ENCODE results near the gene GRIK4.
"Not testable (repeated sequence)": the region's sequence is repeated elsewhere in the genome, so short reads cannot be mapped to it uniquely, and the experiment has no call there.

GRIK4 gene

DNA sequence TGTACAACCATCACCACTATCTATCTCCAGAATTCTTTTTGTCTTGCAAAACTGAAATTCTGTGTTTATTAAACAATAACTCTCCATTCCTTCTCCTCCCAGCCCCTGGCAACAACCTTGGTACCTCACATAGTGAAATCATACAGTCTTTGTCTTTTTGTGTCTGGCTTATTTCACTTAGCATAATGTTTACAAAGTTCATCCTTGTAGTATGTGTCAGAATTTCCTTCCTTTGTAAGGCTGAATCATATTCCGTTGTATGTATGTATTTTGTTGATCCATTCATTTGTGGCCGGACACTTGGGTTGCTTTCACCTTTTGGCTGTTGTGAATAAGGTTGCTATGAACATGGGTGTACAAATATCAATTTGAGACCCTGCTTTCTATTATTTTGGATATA is 268.7 kb downstream of the GRIK4 start:
- DNase-seq (ENCODE audit: low spot score), result no peak

DNA sequence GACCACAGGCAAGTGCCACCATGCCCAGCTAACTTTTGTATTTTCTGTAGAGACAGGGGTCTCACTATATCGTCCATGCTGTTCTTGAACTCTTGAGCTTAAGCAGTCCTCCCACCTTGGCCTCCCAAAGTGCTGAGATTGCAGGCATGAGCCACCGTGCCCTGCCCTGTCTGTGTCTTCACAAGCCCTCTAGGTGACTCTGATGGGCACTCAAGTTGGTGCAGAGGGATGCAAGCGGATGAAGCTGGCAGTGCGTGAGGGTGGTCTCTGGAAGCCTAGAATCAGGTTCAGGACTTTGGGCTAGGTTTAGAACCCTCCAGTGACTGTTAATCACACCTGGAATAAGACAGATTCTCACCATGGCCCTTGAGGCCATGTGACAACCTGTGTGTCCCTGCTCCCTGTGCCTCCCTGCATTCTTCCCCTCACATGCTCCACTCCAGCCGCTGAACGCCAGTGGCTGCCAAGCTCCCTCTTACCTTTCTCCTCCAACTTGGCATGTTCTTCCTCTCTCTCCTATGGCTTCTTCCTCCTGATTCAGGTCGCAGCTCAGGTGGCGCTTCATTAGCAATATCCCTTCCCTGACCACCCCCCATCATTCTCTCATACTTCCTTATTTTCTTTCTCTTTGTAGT is 270.1 kb downstream of the GRIK4 start:
- DNase-seq (ENCODE audit: low spot score), result no peak

DNA sequence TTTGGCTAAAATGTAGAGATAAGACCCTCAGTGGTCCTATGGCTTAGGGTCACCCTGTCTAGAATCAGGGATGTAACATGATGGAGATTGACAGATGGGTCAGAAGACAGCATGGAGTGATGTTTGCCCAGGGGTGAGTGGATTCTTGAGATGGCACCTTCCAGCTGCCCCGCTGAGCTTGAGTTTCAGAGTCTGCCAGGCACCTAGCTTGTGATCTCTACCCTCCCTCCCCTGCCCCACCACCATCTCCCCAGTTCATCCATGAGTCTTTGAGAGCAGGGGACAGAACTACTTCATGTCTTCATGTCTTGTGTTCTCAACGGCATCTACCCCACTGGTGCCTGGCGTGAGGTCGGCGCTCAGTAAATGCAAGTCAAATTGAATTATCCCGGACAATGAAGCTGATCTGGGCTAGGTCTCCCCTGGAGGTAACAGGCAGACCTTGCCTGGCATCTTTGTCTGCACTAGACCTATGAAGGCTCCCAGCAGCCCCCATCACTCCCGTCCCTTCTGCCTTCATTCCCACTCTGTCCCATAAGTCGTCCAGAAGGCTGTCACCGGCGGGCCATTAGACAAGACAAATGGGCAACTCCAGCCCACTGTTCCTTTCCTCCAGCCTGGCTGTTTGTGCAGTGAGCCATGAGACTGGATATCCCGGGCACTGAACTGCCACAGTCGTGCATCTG is 273.2 kb downstream of the GRIK4 start:
- no peak for DNase-seq (ENCODE audit: low spot score)

DNA sequence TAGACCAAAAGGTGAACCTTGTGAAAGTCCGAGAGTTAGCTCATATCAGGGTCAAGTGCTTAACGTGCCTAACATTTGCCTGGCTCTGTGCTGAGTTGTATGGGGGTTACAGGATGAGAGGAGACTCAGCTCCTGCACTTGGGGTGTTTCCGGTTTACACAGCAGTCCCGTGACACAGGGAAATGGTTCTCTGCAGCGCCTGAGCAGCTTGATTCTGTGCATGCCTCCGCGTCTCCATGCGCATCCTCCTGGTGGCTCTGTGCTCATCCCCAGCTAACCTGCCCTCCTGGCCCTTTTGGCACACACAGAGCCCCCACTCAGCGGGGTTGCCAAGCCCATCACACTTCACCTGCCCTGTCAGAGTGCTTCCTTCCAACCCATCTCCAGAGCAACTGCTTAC is 274.0 kb downstream of the GRIK4 start:
- DNase-seq (ENCODE audit: low spot score), result no peak

DNA sequence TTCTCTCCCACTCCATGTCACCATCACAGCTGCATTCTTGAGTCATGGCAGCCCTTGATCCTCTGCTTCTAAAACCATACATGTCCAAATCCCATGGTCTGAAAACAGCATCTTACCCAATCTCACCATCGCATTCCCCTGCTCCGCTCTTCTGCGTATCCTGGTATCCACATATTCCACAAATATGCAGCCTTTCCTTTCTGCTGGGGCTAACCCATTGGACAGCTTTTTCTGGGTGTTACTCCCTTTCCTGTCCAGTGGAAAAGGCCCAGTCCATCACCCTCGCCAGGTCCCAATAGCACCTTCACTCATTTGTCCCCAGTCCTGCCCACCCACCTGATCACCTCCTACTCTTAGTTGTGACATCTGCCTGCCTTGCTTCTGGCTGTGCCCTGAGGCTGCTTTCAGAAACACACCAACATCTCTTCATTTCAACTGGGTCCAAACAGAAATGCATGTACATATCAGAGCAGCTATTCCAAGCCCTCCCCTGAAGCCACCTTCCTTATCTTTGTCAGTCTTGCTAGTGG is 274.7 kb downstream of the GRIK4 start:
- DNase-seq (ENCODE audit: low spot score), result no peak

- DNase-seq (ENCODE audit: low spot score), result not testable (repeated sequence)
Observed at GRCh38 chr11:120787224-120787623, 275.7 kb downstream of the GRIK4 start.

DNA sequence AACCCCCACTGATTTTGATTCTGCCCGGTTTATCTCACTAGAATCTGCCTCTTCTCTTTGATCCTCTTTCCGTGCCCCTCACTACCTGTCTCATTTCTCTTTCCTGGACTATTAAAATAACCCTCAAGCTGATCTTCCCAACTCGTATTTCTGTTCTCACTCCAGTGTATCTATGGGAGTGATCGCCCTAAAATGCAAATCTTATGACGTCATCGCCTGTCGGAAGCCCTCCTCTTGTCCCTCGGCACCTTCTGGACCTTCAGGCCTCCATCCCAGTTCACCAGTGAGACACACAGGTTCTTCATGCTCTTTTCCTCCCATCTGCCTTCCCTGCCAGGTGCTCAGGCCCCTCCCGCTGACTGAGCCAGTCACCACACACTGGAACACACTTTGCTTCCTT is 277.8 kb downstream of the GRIK4 start:
- DNase-seq (ENCODE audit: low spot score), result no peak

GRCh38 chr11:120792306-120792705 is 280.8 kb downstream of the GRIK4 start:
- no peak for DNase-seq (ENCODE audit: low spot score)

DNA sequence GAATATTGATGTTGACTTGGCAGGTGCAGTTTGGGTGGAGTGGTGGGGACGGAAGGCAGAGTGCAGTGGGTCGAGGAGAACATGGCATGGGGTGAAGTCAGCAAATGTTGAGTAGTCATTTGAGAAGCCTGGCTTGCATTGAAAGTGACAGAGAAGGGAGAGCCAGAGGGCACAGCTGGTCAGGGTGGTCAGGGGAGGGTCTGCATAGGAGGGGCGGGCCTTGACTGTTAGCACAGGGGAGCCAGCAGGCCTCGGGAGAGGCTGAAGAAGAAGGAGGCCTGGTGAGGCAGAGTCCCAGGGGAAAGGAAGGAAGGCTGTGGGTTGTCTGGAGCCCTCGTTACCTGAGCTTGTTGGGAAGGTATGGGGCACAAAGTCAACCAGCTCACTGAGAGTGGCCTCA is 281.6 kb downstream of the GRIK4 start:
- DNase-seq (ENCODE audit: low spot score), result no peak

- no peak for DNase-seq (ENCODE audit: low spot score)
Observed at GRCh38 chr11:120793806-120794479, 282.4 kb downstream of the GRIK4 start.

- no peak for DNase-seq (ENCODE audit: low spot score)
Observed at GRCh38 chr11:120794748-120795147, 283.2 kb downstream of the GRIK4 start.

DNA sequence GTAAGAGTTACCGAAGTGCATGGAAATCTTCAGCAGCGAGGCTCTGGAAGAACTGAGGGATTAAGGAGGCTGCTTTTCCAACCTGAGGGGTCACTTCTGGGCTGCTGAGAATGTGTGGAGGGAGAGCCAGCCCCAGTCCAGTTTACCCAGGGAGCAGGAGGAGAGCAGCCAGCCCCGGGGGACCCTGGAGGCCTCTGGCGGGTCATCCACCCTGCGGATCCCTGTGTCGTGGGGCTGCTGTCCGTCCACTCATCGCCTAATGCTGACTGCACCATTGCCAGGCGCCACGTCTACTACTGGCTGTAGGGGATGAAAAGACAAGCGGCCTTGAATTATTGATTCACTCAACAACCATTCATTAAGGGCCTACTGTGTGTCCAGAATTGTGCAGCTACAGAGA is 283.6 kb downstream of the GRIK4 start:
- DNase-seq (ENCODE audit: low spot score), result no peak

DNA sequence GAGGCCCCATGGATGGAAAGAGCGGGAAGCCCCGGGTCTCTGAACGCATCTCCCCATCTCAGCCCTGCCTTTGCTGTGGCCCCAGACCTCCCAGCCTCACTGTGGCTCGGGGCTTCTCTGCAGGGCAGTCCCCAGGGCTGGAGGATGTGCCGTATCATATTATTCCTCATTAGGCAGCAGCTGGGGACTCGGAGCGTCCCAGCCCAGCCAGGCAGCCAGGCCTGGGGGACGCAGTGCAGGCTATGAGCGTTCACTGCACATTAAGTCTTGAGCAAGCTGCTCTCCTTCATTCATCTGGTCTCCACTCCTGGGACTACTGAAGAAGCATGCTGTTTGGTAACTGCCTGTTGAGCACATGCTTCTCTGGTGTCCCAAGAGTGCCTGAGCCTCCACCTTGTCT is 285.6 kb downstream of the GRIK4 start:
- DNase-seq (ENCODE audit: low spot score), result no peak

DNA sequence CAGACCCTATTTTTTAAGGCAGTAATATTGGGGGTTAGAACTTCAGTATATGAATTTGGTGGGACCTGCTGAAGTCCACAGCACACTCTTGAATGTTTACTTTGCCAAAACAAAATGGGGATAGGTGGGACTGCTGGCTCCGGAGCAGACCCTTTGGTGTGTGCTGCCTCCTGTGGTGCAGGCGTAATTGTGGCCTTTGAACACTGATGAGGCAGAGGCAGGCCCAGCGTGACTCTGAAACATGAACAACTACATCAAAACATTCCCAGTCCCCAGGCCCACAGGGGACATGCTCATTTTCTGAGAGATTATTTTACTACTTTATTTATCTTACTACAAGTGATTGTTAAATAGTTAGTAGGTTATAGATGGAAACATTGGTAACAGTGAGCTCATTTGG is 287.3 kb downstream of the GRIK4 start:
- no peak for DNase-seq (ENCODE audit: low spot score)

GRCh38 chr11:120800206-120800605 is 288.7 kb downstream of the GRIK4 start:
- no peak for DNase-seq (ENCODE audit: low spot score)

DNA sequence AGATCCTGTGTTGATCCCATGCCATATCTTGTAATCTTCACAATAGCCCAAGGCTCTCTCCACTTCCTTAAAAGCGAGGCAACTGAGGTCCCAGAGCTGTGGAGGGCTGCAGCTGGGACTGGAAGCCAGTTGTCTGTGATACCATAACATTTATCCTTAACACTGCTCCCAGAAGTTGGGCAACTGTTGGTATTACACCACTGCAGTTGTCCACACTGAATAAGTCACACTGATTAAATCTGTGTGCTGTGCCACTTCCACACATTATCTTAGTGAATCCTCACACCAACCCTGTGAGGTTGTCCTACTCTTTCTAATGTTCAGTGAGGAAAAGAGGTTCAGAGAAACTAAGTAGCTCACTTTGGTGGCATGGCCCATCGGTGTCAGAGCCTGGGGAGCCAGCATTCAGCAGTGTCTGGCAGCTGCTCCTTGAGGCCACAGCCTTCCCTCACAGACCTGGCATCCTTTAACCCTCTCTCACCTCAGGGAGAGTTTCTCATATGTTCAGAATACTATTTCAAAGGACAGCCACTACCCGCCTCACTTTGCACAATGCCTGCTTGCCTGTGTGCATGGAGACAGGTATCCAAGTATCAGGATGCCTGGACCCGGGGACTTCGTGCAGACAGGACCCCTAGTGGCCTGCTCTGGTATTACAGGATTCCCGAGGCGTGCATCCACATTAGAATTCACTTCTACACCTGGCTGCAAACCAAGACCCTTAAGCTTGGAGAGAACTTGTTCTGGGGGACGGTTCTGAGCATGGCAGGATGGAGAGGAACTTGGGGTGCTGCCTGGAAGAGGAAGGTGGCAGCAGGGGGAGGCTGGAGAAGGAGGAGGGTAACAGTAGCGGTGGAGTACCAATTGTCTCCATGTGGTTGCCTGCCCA is 290.5 kb downstream of the GRIK4 start:
- DNase-seq (ENCODE audit: low spot score), result peak; percentile 79

DNA sequence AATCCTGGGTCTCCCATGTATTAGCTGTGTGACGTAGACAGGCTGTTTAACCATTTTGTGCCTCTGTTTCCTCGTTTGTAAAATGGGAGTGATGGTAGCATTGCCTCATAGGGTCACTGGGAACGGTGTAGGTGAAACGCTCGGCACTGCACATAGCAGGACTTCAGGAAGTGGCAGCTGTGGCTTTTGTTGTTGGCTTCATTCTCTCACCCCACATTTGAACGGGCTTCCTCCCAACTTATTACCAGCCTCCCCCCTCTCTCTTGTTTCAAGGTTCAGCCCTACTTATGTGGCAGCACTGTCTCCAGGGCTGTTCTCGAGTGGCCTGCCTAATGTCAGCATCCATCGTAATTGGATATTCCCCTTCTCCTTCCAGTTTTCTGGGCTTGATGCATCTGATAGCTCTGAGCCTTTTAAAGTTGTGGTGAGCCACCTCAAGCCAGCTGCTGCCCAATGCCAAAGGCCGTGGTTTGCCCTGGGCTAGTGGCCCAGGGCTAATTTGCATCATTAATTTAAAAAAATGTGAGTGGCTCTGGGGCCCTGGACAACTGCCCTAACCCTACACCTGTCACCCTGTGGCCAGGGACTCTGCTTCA is 294.5 kb downstream of the GRIK4 start:
- DNase-seq (ENCODE audit: low spot score), result no peak

- DNase-seq (ENCODE audit: low spot score), result peak; percentile 83
Observed at GRCh38 chr11:120807414-120808150, 296.0 kb downstream of the GRIK4 start.

GRCh38 chr11:120808616-120809050 is 297.1 kb downstream of the GRIK4 start:
- no peak for DNase-seq (ENCODE audit: low spot score)

DNA sequence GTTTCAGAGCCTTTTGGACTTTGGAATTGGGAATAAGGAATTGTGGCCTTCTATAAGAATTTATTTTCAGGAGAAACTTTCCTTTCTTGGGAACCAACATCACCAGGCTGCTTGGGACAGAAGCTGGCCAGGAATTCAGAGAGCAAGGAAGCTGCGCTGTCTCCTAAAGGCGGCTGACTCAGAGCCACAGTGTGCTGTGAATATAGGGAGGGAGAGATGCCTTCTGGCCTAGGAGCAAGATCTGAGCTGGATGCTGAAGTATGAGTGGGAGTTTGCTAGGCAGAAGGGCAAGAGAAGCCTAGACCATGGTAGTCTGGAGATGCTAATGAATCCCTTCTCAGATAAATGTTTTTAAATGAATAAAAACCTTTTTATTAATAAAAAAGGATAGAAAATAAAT is 298.7 kb downstream of the GRIK4 start:
- no peak for DNase-seq (ENCODE audit: low spot score)

GRCh38 chr11:120811199-120811598 is 299.7 kb downstream of the GRIK4 start:
- DNase-seq (ENCODE audit: low spot score), result no peak

Measured in AG20443 (cell line).